Measurements from ENCODE around the gene WNT9B. TPM values are rescaled to one million over a fixed set of nuclear protein-coding genes. Genes with fewer than 3 reads are reported as not detected.

WNT9B gene
- total and polyA plus RNA-seq, 9 of the 15 experiments (the other 6 are each of a cell fraction or from before 2014, with no cell fraction given), result not detected

- TF ChIP-seq, protein P1, sequence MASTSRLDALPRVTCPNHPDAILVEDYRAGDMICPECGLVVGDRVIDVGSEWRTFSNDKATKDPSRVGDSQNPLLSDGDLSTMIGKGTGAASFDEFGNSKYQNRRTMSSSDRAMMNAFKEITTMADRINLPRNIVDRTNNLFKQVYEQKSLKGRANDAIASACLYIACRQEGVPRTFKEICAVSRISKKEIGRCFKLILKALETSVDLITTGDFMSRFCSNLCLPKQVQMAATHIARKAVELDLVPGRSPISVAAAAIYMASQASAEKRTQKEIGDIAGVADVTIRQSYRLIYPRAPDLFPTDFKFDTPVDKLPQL (IDR thresholded peaks at IDR 0.05; ENCODE audit: extremely low read depth, insufficient read length), result peak; percentile 26
- TF ChIP-seq ZNF512 (tag; IDR thresholded peaks at IDR 0.05) (no peak), RHOXF2B (CRISPR knock-in tag; conservative IDR thresholded peaks at IDR 0.05) (0 out of 2 replicates have a peak, but pooled peaks have one; percentile 20), PHF20 (IDR thresholded peaks at IDR 0.05; ENCODE audit: partially characterized antibody) (peak; percentile 92), PTBP1 (IDR thresholded peaks at IDR 0.05; ENCODE audit: low read depth, low read length) (no peak), SUPT5H (IDR thresholded peaks at IDR 0.05) (peak; percentile 98), PHTF2 (CRISPR knock-in tag; IDR thresholded peaks at IDR 0.05) (no peak), SRSF9 (IDR thresholded peaks at IDR 0.05; ENCODE audit: borderline replicate concordance, low read depth, low read length) (no peak), ZNF253 (CRISPR knock-in tag; conservative IDR thresholded peaks at IDR 0.05) (no peak), POLR2B (IDR thresholded peaks at IDR 0.05; ENCODE audit: low read depth, partially characterized antibody) (peak; percentile 90), CBX2 (IDR thresholded peaks at IDR 0.05; ENCODE audit: insufficient read depth, low read length, poor library complexity, severe bottlenecking) (no peak), ZNF41 (CRISPR knock-in tag; conservative IDR thresholded peaks at IDR 0.05) (no peak), JUND (IDR thresholded peaks at IDR 0.05; ENCODE audit: borderline replicate concordance, low read depth, low read length) (peak; percentile 70), JUND (tag; IDR thresholded peaks at IDR 0.05; ENCODE audit: borderline replicate concordance, low read depth, low read length) (0 out of 3 replicates have a peak, but pooled peaks have one; percentile 37), NEUROD1 (IDR thresholded peaks at IDR 0.05; ENCODE audit: borderline replicate concordance, low read depth, low read length, partially characterized antibody) (peak; percentile 55), PURB (CRISPR knock-in tag; IDR thresholded peaks at IDR 0.05; ENCODE audit: low read depth) (no peak), SLC30A9 (CRISPR knock-in tag; IDR thresholded peaks at IDR 0.05) (no peak)
- TF ChIP-seq, protein P2, sequence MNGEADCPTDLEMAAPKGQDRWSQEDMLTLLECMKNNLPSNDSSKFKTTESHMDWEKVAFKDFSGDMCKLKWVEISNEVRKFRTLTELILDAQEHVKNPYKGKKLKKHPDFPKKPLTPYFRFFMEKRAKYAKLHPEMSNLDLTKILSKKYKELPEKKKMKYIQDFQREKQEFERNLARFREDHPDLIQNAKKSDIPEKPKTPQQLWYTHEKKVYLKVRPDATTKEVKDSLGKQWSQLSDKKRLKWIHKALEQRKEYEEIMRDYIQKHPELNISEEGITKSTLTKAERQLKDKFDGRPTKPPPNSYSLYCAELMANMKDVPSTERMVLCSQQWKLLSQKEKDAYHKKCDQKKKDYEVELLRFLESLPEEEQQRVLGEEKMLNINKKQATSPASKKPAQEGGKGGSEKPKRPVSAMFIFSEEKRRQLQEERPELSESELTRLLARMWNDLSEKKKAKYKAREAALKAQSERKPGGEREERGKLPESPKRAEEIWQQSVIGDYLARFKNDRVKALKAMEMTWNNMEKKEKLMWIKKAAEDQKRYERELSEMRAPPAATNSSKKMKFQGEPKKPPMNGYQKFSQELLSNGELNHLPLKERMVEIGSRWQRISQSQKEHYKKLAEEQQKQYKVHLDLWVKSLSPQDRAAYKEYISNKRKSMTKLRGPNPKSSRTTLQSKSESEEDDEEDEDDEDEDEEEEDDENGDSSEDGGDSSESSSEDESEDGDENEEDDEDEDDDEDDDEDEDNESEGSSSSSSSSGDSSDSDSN (IDR thresholded peaks at IDR 0.05; ENCODE audit: borderline replicate concordance in 1 of 2, low read depth in 2 of 2, low read length in 2 of 2), result peak in 1 of 2 experiments; percentile 47; a peak in 1 of 4 replicates
- TF ChIP-seq, protein P3, sequence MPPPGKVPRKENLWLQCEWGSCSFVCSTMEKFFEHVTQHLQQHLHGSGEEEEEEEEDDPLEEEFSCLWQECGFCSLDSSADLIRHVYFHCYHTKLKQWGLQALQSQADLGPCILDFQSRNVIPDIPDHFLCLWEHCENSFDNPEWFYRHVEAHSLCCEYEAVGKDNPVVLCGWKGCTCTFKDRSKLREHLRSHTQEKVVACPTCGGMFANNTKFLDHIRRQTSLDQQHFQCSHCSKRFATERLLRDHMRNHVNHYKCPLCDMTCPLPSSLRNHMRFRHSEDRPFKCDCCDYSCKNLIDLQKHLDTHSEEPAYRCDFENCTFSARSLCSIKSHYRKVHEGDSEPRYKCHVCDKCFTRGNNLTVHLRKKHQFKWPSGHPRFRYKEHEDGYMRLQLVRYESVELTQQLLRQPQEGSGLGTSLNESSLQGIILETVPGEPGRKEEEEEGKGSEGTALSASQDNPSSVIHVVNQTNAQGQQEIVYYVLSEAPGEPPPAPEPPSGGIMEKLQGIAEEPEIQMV (tag; conservative IDR thresholded peaks at IDR 0.05; ENCODE audit: low read depth), result no peak
- TF ChIP-seq, protein P4, sequence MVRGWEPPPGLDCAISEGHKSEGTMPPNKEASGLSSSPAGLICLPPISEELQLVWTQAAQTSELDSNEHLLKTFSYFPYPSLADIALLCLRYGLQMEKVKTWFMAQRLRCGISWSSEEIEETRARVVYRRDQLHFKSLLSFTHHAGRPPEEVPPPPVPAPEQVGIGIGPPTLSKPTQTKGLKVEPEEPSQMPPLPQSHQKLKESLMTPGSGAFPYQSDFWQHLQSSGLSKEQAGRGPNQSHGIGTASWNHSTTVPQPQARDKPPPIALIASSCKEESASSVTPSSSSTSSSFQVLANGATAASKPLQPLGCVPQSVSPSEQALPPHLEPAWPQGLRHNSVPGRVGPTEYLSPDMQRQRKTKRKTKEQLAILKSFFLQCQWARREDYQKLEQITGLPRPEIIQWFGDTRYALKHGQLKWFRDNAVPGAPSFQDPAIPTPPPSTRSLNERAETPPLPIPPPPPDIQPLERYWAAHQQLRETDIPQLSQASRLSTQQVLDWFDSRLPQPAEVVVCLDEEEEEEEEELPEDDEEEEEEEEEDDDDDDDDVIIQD (CRISPR knock-in tag; IDR thresholded peaks at IDR 0.05), result no peak
These were observed 71.6 kb downstream of the WNT9B start, which contains the start of gene GOSR2 (continued) for GRCh38 chr17:46922804-46923635.

Measured in K562 (cell line).